BE2C (cell line): ENCODE measurements around the gene USP35.

Experiments
- DNase-seq: peaks from one replicate; pipeline ENCODE4 v3.0.0-alpha.2; 2020
- H3K27me3 ChIP-seq: fragments of 250-450 bp; sonication (Bioruptor Pico); 2 replicates; pipeline ENCODE4 v1.5.1; 2020; ENCODE audit warnings: mild to moderate bottlenecking
- H3K36me3 ChIP-seq: fragments of 250-450 bp; sonication (Bioruptor Pico); 2 replicates; pipeline ENCODE4 v1.5.1; 2020; ENCODE audit warnings: mild to moderate bottlenecking
- H3K4me1 ChIP-seq: fragments of 250-450 bp; sonication (Bioruptor Pico); 2 replicates; pipeline ENCODE4 v1.5.1; 2020
- H3K4me3 ChIP-seq: 2 replicates; pipeline ENCODE4 v1.5.1; 2011; ENCODE audit warnings: low read depth, low read length
- H3K9me3 ChIP-seq: fragments of 250-450 bp; sonication (Bioruptor Pico); 2 replicates; pipeline ENCODE4 v1.5.1; 2020
- CTCF ChIP-seq: IDR thresholded peaks from 2 replicates; pipeline ENCODE4 v1.5.1; 2012; ENCODE audit warnings: mild to moderate bottlenecking, low read depth, low read length

Gene USP35

GRCh38 chr11:78160557-78160956 lies 28.2 kb upstream of the USP35 start:
- DNase-seq: no peak
- H3K36me3 ChIP-seq: no peaks in the 10 kb centered on the region
- H3K4me1 ChIP-seq: peaks cover 11% of the 10 kb centered on the region
- H3K27me3 ChIP-seq: no peaks in the 10 kb centered on the region
- no peaks in the 10 kb centered on the region for H3K9me3 ChIP-seq
- no peak overlapping the region for H3K4me3 ChIP-seq
- TF ChIP-seq CTCF: no peak

GRCh38 chr11:78161346-78161745 lies 27.4 kb upstream of the USP35 start:
- Histone ChIP-seq H3K27me3 (no peaks in the 10 kb centered on the region), H3K36me3 (no peaks in the 10 kb centered on the region), H3K4me3 (no peak overlapping the region), H3K9me3 (no peaks in the 10 kb centered on the region), H3K4me1 (peaks cover 11% of the 10 kb centered on the region)
- TF ChIP-seq CTCF: no peak
- no peak for DNase-seq

DNA sequence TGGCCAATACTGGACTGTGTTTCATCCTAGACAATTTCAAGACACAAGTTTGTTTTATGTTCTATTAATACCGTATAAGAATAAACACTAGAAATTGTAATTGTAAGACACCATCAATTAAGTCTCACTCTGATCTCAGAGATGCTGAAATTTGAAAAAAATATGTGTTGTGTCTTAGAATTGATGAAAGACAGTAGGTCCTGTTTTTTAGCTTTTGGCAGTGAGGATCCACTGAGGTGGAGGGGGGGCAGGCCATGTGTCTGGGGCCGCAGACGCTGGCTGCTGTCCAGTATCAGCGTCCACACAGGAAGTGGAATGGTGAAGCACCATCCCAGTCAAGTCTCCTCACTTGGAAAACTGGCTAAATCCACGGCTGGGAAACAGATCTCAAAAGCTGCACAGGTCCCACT lies 26.8 kb upstream of the USP35 start:
- no peak overlapping the region for H3K4me3 ChIP-seq
- TF ChIP-seq CTCF: no peak
- no peak for DNase-seq
- no peaks in the 10 kb centered on the region for H3K9me3 ChIP-seq
- H3K4me1 ChIP-seq: peaks cover 16% of the 10 kb centered on the region
- H3K36me3 ChIP-seq: no peaks in the 10 kb centered on the region
- H3K27me3 ChIP-seq: no peaks in the 10 kb centered on the region

GRCh38 chr11:78163828-78164227 lies 24.9 kb upstream of the USP35 start:
- H3K4me3 ChIP-seq: no peak overlapping the region
- DNase-seq: no peak
- H3K9me3 ChIP-seq: no peaks in the 10 kb centered on the region
- no peak for TF ChIP-seq CTCF
- H3K36me3 ChIP-seq: no peaks in the 10 kb centered on the region
- H3K27me3 ChIP-seq: no peaks in the 10 kb centered on the region
- peaks cover 31% of the 10 kb centered on the region for H3K4me1 ChIP-seq

DNA sequence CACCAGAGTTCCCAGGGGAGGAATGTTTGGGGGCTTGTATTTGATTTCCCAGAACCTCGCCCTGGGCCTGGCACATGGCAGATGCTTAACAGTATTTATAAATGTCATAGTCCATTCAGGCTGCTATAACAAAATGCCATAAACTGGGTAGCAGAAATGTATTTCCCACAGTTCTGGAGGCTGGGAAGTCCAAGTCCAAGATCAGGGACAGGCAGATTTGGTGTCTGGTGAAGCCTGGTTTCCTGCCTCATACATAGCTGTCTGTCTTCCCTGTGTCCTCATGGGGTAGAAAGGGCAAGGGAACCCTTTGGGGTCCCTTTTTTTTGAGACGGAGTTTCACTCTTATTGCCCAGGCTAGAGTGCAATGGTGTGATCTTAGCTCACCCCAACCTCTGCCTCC lies 24.2 kb upstream of the USP35 start:
- no peaks in the 10 kb centered on the region for H3K27me3 ChIP-seq
- no peaks in the 10 kb centered on the region for H3K9me3 ChIP-seq
- TF ChIP-seq CTCF: no peak
- peaks cover 35% of the 10 kb centered on the region for H3K4me1 ChIP-seq
- no peaks in the 10 kb centered on the region for H3K36me3 ChIP-seq
- no peak for DNase-seq
- no peak overlapping the region for H3K4me3 ChIP-seq

DNA sequence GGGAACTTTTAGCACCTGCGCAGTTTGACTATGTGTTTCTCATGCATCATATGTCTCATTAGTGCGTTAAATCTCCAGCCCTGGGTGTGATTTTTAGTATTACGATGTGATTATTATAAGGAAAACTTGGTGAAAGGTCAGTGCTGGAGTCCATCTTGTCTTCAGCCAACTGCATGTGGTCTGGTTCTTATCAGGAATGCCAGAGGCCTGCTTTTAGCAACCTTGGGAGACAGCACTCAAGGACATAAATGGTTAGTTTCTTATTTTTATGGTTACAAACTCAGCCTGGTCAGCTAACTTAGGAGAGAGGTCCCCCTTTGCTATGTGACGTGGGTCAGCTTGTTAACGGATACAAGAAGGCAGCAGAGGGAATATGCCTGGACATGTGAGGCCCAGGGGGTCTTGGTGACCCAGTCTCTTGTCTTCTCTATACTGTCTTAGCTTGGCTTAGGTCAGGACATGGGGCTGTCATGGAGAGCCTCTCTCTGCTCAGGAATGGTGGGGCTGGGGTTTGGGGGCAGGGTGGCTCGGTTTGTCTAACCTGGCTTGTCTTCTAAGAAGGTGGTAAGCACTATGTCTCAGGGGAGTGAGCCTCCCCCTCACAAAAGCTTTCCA lies 21.8 kb upstream of the USP35 start:
- H3K9me3 ChIP-seq: no peaks in the 10 kb centered on the region
- no peak overlapping the region for H3K4me3 ChIP-seq
- peaks cover 37% of the 10 kb centered on the region for H3K4me1 ChIP-seq
- no peaks in the 10 kb centered on the region for H3K27me3 ChIP-seq
- no peak for TF ChIP-seq CTCF
- no peaks in the 10 kb centered on the region for H3K36me3 ChIP-seq
- DNase-seq: no peak
